ENCODE data around the gene ALOX15B.

- TF ChIP-seq CTCF (conservative IDR thresholded peaks at IDR 0.05) = no peak
- no peak for TF ChIP-seq EZH2 (IDR thresholded peaks at IDR 0.05; ENCODE audit: low read depth)
Observed at GRCh38 chr17:8084250-8084649, 45.4 kb downstream of the ALOX15B start.

Measured in PC-9 (cell line).